K562 (cell line): ENCODE measurements around the gene PRELID3B. TPM values are rescaled to one million over a fixed set of nuclear protein-coding genes. Genes with fewer than 3 reads are reported as not detected.

Source experiments
- ADNP ChIP-seq: fragments of 200-800 bp; sonication (Bioruptor generic); IDR thresholded peaks from 2 replicates; pipeline ENCODE4 v1.6.1; 2016; ENCODE audit warnings: missing genetic modification characterization, missing compliant biosample characterization
- AFF1 ChIP-seq, 2 experiments: fragments of 450-650 bp; IDR thresholded peaks; 2 replicates each; pipeline ENCODE4 v1.6.1; 2018; ENCODE audit warnings: mild to moderate bottlenecking in 2 of 2, low read depth in 1 of 2; ENCODE audit not compliant: partially characterized antibody in 2 of 2
- KLF6 ChIP-seq: fragments of 250-450 bp; sonication (Bioruptor Pico); IDR thresholded peaks from 2 replicates; pipeline ENCODE4 v1.4.0; 2020; ENCODE audit warnings: mild to moderate bottlenecking, moderate library complexity, borderline replicate concordance
- POLR2AphosphoS5 ChIP-seq: IDR thresholded peaks from 2 replicates; pipeline ENCODE4 v1.6.1; 2011; ENCODE audit warnings: mild to moderate bottlenecking, low read depth, low read length, moderate library complexity; ENCODE audit not compliant: control insufficient read depth, insufficient read depth
- TBL1XR1 ChIP-seq, 2 experiments: IDR thresholded peaks; 2 replicates each; pipeline ENCODE4 v1.6.1; 2012; ENCODE audit warnings: improper control_type of control experiment in 2 of 2, low read length in 2 of 2, mild to moderate bottlenecking in 1 of 2
- ZBTB33 ChIP-seq: sonication (generic); formaldehyde crosslinking; IDR thresholded peaks from 2 replicates; pipeline ENCODE4 v1.8.1; 2023; ENCODE audit warnings: mild to moderate bottlenecking, missing genetic modification reagents
- ZNF518B ChIP-seq: fragments of 250-450 bp; sonication (Bioruptor Pico); IDR thresholded peaks from 2 replicates; pipeline ENCODE4 v1.5.0; 2021; ENCODE audit warnings: mild to moderate bottlenecking, moderate library complexity
- ZNF668 ChIP-seq: fragments of 250-450 bp; sonication (Bioruptor Pico); IDR thresholded peaks from 2 replicates; pipeline ENCODE4 v1.8.0; 2022; ENCODE audit warnings: mild to moderate bottlenecking, inconsistent platforms
- ZNF785 ChIP-seq: fragments of 250-450 bp; sonication (Bioruptor Pico); IDR thresholded peaks from 2 replicates; pipeline ENCODE4 v1.4.0; 2020; ENCODE audit warnings: mild to moderate bottlenecking
- polyA plus RNA-seq, 8 experiments: library from polyadenylated mRNA; depleted of rRNA in 4 of 8; stranded (reverse) in 5 of 8; unstranded in 3 of 8; fragments of >200 nt; fragmentation: Nextera tagmentation in 2 of 8; fragmentation: Illumina TruSeq in 1 of 8; extraction: Ambion mirVana in 2 of 8; extraction: Trizol in 1 of 8; gene quantifications; 2 replicates each; pipeline versions ENCODE4 v1.2.1 to v1.2.3, GENCODE V29; 2011 to 2014; ENCODE audit warnings: inconsistent platforms in 1 of 8, missing spikeins in 1 of 8
- total RNA-seq, 7 experiments: library from RNA; depleted of rRNA in 6 of 7; stranded (reverse); fragments of >200 nt in 6 of 7; fragmentation: Illumina TruSeq in 2 of 7; extraction: Trizol in 2 of 7; gene quantifications; 2 replicates each; pipeline versions ENCODE4 v1.2.1 to v1.2.3, GENCODE V29; 2011 to 2021; ENCODE audit warnings: low replicate concordance in 1 of 7

PRELID3B gene
- total and polyA plus RNA-seq, 9 of the 15 experiments (the other 6 are each of a cell fraction or from before 2014, with no cell fraction given) = 77.0 to 186 (median 101) TPM

GRCh38 chr20:58994390-58995159 lies 48.0 kb downstream of the PRELID3B start (continued):
- TF ChIP-seq ZBTB33 (CRISPR knock-in tag) (0 out of 2 replicates have a peak, but pooled peaks have one; percentile 15), ZNF518B (CRISPR knock-in tag) (no peak), POLR2AphosphoS5 (no peak), ZNF668 (CRISPR knock-in tag) (no peak), ADNP (tag) (no peak), AFF1 (IDR thresholded peaks at IDR 0.05; ENCODE audit: low read depth in 1 of 2, partially characterized antibody in 2 of 2) (no peak), KLF6 (CRISPR knock-in tag) (no peak), TBL1XR1 (IDR thresholded peaks at IDR 0.05; ENCODE audit: low read length in 2 of 2) (no peak), ZNF785 (CRISPR knock-in tag) (no peak)
- TF ChIP-seq, all 486 proteins: peak for 3
